Measurements from ENCODE around the gene PARP8.

The PARP8 gene

GRCh38 chr5:50726475-50727148, 60.2 kb downstream of the PARP8 start:
- no peak for DNase-seq (ENCODE audit: low read depth in 2 of 3, low spot score in 1 of 3)

DNA sequence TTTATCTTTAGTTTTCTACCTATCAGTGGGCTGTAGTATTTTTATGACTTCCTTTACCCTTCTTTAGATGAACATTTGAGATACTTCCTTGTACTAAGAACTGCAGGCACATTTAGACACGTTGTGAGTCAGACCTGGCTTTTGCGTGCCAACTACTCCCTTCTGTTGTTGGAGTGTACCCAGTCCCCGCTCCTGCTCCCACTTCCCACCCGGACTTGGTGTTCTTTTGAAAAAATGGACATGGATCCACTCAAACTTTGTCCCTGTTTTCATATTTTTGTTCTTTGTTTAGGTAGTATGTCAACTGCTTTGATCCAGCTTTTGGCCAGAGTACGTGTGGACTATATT, 60.7 kb downstream of the PARP8 start:
- DNase-seq (ENCODE audit: low read depth in 2 of 3, low spot score in 1 of 3), result no peak

DNA sequence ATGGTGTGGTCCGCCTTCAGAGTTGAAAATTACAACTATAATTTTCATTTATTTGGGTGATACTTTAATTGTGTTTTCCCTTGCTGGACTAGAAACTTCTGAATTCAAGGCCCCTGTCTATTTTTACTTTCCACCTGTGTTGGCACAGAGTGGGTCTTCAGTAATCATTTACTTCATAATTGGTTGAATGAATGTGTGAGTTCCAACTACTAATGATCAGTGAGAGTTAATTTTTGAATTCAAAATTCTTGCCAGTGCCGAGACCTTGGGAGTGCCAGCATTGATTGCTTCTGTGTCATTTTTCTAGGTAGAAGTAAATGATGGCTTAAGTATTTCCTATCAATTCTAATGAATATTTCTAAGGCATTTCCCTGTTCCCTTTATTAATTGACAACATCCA, 61.4 kb downstream of the PARP8 start:
- no peak for DNase-seq (ENCODE audit: low read depth in 2 of 3, low spot score in 1 of 3)

DNA sequence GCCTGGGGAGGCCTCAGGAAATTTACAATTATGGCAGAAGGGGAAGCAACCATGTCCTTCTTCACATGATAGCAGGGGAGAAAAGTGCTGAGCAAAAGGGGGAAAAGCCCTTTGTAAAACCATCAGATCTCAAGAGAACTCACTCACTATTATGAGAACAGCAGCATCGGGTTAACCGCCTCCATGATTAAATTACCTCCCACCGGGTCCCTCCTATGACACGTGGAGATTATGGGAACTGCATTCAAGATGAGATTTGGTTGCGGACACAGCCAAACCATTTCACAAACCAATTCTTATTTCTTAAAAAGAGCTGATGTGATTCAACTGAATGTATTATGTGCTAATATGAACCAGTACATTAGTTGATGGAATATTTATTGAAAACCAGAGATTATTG, 63.9 kb downstream of the PARP8 start:
- DNase-seq (ENCODE audit: low read depth in 2 of 3, low spot score in 1 of 3), result no peak

DNA sequence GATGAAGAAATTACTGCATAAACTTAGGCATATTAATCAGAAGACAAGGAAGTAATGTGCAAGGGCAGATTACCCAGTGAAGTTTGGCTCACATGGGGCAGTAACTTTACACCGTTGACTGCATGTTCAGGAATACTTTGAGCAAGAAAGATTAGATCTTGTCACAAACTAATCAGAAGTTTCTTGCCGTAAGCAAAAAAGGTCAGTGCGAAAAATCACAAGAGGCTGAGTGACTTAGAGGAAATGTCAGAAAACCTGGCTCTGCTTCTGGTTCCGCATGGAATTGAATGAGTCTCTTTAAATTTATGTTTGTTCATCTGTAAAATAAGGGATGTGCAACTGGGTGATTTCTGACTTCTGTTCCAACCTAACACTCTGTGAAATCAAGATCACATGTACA, 64.4 kb downstream of the PARP8 start:
- DNase-seq (ENCODE audit: low read depth in 2 of 3, low spot score in 1 of 3), result no peak

DNA sequence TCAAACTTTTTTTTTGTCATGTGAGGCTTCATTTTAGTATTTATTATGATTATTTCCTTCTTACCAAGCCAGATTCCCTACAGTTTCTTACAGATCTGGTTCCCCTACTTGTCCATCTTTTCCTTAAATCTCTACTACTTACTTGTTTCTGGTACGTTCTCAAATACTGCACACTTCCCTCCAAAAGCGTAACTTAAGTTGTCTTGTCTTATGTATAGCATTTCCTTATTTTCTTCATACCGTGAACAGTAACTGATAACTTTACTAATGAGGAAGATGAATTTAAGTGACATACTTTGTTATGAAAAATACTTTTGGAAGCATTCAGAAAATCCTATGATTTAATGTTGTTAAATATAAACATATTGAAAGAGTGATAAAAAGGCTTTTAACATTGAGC, 67.3 kb downstream of the PARP8 start:
- no peak for DNase-seq (ENCODE audit: low read depth in 2 of 3, low spot score in 1 of 3)

DNA sequence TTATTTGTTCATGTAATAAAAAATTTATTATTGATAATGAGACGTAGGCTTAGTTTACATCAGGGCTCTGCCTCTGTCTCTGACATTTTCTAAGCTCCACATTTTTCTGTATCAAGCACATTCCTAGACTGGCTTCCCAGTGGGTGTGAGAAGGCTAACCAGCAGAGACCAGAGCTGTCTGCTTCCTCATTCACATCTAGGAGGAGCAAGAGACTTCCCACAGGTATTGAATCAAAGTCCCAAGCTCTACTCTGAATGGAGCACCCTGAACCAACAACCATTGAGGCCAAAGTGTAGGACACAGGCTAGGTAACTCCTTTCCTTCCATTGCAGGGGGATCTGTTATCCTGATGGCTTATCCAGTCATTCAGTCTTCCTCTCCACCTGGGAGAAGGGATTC, 72.4 kb downstream of the PARP8 start:
- no peak for DNase-seq (ENCODE audit: low read depth in 2 of 3, low spot score in 1 of 3)

GRCh38 chr5:50740832-50741231, 74.4 kb downstream of the PARP8 start:
- DNase-seq (ENCODE audit: low read depth in 2 of 3, low spot score in 1 of 3), result no peak

DNA sequence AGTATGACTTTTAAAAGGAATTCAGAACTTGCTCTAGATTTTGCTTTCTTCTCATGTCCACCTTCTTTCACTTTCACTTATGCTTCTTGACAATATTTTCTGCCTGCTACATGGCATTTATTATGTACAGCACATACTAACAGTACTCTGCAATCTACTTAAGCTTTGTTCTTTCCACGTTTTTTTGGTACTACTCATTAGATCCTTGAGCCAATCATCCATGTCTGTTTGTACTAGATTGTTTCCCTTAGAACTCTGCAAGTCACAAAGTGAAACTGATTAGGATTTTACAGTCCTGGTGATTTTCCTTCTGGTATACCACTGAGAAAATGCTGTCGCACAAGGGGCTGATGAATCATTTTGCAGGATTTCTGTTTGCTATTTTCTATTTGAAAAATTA, 78.3 kb downstream of the PARP8 start:
- DNase-seq (ENCODE audit: low read depth in 2 of 3, low spot score in 1 of 3), result no peak

DNA sequence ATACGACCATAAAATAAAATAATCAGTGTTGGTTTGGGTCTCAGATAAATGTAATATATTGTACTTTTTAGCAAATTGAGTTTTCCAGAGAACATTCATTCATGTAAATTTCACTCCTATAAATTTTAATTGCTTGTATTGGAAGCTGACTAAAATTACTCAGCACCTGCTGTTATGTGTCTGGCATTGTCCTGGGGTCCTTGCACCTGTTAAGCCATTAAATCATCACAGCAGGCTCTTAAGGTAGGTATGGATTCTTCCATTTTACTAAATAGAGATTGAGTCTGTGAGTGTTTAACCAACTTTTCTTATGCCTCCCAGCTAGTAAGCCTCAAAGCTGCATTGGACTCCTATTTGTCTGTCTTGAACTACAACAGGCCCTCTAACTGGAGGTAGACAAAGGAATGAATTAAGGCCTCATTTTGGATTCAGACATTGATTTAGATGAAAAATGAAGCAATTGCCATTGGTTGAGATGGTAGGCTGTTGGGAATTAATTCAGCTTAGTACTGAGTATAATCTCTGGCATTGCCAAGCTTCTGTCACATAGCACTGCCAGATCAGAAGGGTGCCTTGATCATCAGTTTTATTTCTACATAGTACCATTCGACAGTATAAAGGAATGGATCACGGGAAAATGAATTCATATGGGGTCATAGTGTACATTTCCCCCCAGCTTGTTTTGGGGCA, 78.9 kb downstream of the PARP8 start:
- no peak for DNase-seq (ENCODE audit: low read depth in 2 of 3, low spot score in 1 of 3)

DNA sequence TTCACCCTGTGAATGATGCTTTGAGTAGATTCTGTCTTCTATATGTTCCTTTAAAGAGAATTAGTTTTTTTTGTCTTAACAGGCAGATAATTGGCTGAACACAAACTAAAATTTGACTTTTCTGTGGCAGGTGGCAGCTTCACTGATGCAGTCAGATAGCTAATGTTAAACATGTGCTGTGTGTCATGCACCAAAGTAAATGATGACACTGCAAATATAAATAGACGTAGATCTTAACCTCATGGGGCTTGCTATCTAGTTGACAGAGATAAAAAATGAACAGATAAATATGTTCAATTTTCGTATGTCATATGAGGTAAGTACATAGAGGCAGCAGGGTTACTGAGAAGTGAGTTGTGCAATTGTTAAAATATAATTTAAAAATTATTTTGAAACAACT, 82.7 kb downstream of the PARP8 start:
- DNase-seq (ENCODE audit: low read depth in 2 of 3, low spot score in 1 of 3), result no peak

DNA sequence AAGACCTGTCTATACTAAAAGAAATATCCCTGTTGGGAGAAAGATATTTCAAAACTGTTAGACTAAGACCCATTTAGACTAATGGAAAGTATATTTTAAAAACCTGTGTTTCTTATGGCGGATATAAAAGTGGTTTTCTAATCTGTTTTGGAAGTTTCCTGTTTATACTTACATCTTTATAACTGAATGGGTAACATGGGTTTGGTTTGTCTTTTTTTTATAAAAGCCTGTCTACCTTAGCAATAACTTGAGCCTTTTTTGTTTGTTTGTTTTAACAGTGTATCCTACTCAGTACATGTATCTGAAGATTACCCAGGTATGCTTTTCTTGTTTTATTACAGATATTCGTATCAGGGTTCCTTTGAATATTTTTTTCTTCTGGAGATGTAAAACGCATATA, 83.4 kb downstream of the PARP8 start:
- no peak for DNase-seq (ENCODE audit: low read depth in 2 of 3, low spot score in 1 of 3)

DNA sequence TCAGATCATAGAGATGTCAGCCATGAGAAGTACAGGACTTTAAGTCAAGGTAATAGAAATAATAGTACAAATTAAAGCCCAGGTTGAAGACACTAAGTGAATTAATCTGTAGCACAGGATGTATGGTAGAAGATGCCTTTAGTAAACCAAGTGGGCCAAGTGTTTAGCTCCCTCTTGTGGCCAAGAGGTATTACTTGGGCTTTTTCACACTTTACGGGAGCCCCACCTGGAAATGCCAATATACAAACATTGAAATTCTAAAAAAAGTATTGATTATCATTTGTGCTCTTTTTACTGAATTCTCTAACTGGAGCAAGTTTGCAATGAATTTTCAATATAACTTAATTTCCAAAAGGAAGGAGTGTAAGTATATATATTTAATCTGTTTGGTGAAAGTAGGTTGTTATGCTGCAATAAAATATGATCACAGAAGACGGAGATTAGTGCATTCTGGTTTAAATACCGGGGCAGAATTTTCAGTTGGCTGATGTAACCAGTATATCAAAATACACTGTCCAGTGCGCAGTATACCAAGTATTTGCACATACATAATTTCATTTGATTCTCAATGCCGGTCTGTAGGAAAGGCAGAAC, 84.7 kb downstream of the PARP8 start:
- DNase-seq (ENCODE audit: low read depth in 2 of 3, low spot score in 1 of 3), result peak in 2 of 3 donors; percentile 8 to 25

- DNase-seq (ENCODE audit: low read depth in 2 of 3, low spot score in 1 of 3), result no peak
These were observed 86.4 kb downstream of the PARP8 start for GRCh38 chr5:50752800-50753199.

DNA sequence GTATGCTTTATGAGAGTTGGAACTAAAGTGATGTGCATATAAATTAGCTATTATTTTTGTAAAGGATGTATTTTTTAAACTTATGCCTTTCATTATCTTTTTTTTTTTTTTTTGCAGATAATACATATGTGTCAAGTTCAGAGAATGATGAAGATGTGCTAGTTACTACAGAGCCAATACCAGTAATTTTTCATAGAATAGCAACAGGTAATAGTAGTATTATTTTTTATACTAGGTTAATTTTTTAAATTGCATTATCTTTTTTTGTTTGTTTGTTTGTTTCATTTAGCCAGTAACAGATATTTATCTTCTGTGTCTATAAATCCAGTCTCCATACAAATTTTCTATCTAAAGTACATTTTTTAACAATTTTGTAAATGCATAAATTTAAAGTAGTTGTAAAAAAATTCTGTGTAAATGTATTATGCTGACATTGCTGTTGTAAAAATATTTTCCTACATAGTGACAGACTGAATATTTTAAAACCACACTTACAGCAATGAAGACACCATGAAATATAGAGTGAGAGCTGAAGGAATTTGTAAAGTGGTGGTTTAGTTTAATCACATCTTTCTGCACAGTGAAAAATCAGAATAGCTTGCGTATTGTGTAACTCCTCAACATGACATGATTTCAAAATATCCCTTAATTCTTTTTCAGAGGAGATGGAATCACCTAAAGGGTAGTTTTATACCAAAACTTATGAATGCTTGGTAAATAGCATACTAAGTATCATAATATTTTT, 93.3 kb downstream of the PARP8 start:
- DNase-seq (ENCODE audit: low read depth in 2 of 3, low spot score in 1 of 3), result no peak

DNA sequence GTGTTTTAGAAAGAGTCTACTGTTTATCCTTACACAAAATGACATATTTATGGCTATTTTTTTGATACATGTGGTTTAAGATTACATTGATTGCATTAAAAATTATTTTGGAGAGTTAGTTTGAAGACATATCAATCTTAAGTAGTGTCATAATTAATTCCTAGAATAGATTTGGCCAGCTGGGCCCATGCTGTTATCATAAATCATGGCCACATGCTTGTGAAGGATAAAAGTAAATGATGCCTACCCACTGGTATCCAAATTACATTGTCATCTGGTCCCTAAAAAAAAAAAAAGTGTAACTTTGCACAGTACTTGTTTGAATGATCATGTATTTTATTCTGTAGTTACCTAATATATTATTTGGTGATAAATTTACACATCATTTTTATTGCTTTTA, 96.9 kb downstream of the PARP8 start:
- DNase-seq (ENCODE audit: low read depth in 2 of 3, low spot score in 1 of 3), result no peak

DNA sequence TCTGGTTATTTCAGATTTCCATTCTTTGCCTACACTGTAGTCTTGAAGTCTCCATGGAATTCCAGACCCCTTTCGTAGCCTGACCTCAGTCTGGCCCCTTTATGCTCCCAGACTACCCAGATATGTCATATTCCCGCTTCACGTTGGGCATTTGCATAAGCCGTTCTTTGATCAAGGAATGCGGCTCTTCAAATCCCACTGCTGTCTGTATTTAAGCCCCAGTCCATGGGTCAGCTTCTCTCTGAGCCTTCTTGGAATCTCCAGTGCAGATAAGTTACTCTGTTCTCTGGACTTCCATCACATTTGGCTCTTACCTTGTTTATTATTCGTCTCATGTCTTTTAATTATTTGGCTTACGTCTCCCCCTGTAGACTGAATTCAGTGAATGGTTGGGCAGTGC, 97.4 kb downstream of the PARP8 start:
- DNase-seq (ENCODE audit: low read depth in 2 of 3, low spot score in 1 of 3), result no peak

DNA sequence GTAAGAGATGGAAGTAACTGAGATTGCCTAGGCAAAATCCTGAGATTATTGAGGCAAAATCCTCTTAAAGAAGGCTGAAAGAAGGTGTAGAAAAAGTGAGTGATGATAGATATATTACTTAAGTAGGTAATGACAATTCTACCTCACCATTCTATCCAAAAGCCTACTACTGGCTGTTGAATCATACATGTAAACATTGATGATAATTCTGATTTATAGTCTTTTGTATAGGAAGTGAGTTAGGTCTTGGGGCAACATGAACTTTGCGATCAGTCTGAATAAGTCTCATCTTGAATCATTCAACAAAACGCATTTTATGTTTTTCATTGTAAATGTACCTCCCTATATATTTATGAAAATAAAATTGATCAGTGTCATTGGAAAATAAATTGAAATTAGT, 99.6 kb downstream of the PARP8 start:
- no peak for DNase-seq (ENCODE audit: low read depth in 2 of 3, low spot score in 1 of 3)

DNA sequence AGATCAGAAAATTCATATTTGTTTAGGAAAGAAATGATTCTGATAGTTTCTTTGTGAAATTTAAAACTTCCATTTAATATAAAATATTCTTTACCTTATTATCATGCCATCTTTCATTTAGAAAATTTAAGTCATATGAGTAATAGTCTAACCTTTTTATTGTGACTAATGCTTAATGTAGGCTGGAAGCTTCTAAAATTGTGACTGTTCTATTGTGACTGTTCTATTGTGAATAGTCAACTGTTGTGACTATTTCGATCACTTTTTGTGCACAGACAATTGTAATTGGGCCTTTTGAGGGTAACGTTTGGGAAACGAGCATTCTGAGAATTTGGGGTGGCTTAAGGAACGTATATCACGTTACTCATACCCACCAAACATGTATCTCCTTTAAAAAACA, 100.0 kb downstream of the PARP8 start:
- DNase-seq (ENCODE audit: low read depth in 2 of 3, low spot score in 1 of 3), result no peak

DNA sequence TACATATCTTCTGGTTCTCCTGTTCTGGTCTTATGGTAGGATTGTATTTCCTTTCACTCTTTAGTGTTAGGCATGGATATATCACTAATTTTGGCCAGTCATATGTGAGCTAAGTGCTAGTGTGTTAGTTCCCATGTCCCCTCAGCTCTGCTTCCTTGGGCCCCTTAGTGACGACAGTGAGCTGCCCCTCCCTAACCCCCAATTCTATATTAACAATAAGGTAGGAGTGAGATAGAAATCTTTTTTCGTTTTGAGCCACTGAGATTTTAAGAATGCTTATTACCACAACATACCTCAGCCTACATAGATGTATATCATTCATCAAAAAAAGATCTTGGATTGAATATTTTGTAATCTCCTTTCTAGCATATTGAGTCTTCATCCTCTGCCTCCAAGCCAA, 100.5 kb downstream of the PARP8 start:
- DNase-seq (ENCODE audit: low read depth in 2 of 3, low spot score in 1 of 3), result no peak

DNA sequence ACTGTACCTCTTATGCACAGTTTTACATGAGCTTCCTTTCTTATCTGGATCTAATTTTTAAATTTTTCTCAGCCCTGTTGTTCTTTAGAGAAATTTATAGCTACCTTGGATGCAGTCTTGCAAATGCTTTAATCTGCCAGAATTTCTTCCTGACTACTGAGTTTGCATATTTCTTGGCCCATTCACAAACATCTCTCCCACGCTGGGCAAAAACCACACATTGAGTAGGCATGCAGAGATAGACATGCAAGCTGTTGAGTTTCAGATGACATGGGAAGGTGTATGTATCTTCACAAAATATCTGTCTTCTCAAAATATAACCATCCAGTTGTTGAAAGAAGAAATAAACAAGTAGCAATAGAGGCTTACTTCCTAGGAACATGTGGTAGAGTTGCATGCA, 101.2 kb downstream of the PARP8 start:
- no peak for DNase-seq (ENCODE audit: low read depth in 2 of 3, low spot score in 1 of 3)

- DNase-seq (ENCODE audit: low read depth in 2 of 3, low spot score in 1 of 3), result no peak
These were observed 102.2 kb downstream of the PARP8 start for GRCh38 chr5:50768634-50769033.
